Measurements from ENCODE around the gene PODNL1.
"Not testable (repeated sequence)": the region's sequence is repeated elsewhere in the genome, so short reads cannot be mapped to it uniquely, and the experiment has no call there.

Gene PODNL1

DNA sequence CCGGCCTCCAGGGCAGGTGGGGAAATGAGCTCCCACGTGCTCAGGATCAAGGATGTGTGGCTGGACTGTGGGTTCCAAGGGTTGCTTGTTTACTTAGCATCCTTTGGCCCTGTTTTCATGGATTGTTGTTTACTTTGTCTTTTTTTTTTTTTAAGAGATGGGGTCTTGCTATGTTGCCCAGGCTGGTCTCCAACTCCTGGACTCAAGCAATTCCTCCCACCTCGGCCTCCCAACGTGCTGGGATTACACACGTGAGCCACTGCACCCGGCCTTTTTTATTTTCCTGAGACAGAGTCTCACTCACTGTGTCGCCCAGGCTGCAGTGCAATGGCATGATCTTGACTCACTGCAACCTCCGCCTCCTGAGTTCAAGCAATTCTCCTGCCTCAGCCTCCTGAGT is 29.0 kb upstream of the PODNL1 start:
- H2AFZ ChIP-seq (ENCODE audit: low read depth, low read length); H3K9me3 ChIP-seq (ENCODE audit: low read length); H3K4me1 ChIP-seq (ENCODE audit: insufficient read depth, low read length); H3K27me3 ChIP-seq (ENCODE audit: insufficient read depth, low read length); H3K4me3 ChIP-seq (ENCODE audit: low read length): not testable (repeated sequence)
- H3K36me3 ChIP-seq (ENCODE audit: insufficient read depth, low read length) = peaks cover 58% of the 10 kb centered on the region

DNA sequence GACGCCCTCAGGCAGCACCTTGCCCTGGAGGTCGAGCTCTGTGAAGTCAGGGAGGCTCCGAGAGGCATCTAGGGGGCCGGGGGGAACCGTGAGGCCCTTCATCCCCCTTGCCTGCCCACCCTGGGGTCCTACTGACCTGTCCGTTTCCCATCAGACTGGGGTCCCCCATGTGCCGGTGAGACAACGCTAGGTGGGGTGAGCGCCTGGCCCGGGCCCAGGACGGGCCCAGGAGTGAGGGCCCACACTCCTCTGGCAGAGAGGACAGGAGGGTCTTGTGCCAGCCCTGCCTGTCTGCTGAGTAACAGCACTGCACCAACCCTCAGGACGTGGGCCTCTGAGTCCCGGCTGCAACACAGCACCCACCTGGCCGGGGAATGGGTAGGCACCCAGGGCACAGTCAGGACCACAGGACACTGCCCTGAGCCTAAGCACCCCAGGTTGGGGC is 28.5 kb upstream of the PODNL1 start:
- no peaks in the 10 kb centered on the region for H3K4me1 ChIP-seq (ENCODE audit: insufficient read depth, low read length)
- no peaks in the 10 kb centered on the region for H3K9me3 ChIP-seq (ENCODE audit: low read length)
- H2AFZ ChIP-seq (ENCODE audit: low read depth, low read length) = no peak overlapping the region
- H3K36me3 ChIP-seq (ENCODE audit: insufficient read depth, low read length) = peaks cover 56% of the 10 kb centered on the region
- no peaks in the 10 kb centered on the region for H3K27me3 ChIP-seq (ENCODE audit: insufficient read depth, low read length)
- no peak overlapping the region for H3K4me3 ChIP-seq (ENCODE audit: low read length)

GRCh38 chr19:13965926-13966683 is 27.9 kb upstream of the PODNL1 start:
- Histone ChIP-seq H3K4me1 (ENCODE audit: insufficient read depth, low read length) (no peaks in the 10 kb centered on the region), H3K27me3 (ENCODE audit: insufficient read depth, low read length) (no peaks in the 10 kb centered on the region), H3K4me3 (ENCODE audit: low read length) (no peak overlapping the region), H3K36me3 (ENCODE audit: insufficient read depth, low read length) (peaks cover 54% of the 10 kb centered on the region), H3K9me3 (ENCODE audit: low read length) (no peaks in the 10 kb centered on the region), H2AFZ (ENCODE audit: low read depth, low read length) (no peak overlapping the region)

- Histone ChIP-seq H3K9me3 (ENCODE audit: low read length) (no peaks in the 10 kb centered on the region), H3K36me3 (ENCODE audit: insufficient read depth, low read length) (peaks cover 58% of the 10 kb centered on the region), H3K27me3 (ENCODE audit: insufficient read depth, low read length) (no peaks in the 10 kb centered on the region), H3K4me3 (ENCODE audit: low read length) (no peak overlapping the region), H3K4me1 (ENCODE audit: insufficient read depth, low read length) (no peaks in the 10 kb centered on the region), H2AFZ (ENCODE audit: low read depth, low read length) (no peak overlapping the region)
Observed at GRCh38 chr19:13965377-13965896, 27.2 kb upstream of the PODNL1 start.

- peaks cover 59% of the 10 kb centered on the region for H3K36me3 ChIP-seq (ENCODE audit: insufficient read depth, low read length)
- no peaks in the 10 kb centered on the region for H3K9me3 ChIP-seq (ENCODE audit: low read length)
- no peak overlapping the region for H2AFZ ChIP-seq (ENCODE audit: low read depth, low read length)
- H3K27me3 ChIP-seq (ENCODE audit: insufficient read depth, low read length) = no peaks in the 10 kb centered on the region
- H3K4me1 ChIP-seq (ENCODE audit: insufficient read depth, low read length) = no peaks in the 10 kb centered on the region
- no peak overlapping the region for H3K4me3 ChIP-seq (ENCODE audit: low read length)
Observed at GRCh38 chr19:13964776-13965175, 26.6 kb upstream of the PODNL1 start.

- H3K9me3 ChIP-seq (ENCODE audit: low read length) = no peaks in the 10 kb centered on the region
- H2AFZ ChIP-seq (ENCODE audit: low read depth, low read length) = no peak overlapping the region
- H3K4me1 ChIP-seq (ENCODE audit: insufficient read depth, low read length) = no peaks in the 10 kb centered on the region
- H3K4me3 ChIP-seq (ENCODE audit: low read length) = no peak overlapping the region
- H3K36me3 ChIP-seq (ENCODE audit: insufficient read depth, low read length) = peaks cover 63% of the 10 kb centered on the region
- H3K27me3 ChIP-seq (ENCODE audit: insufficient read depth, low read length) = no peaks in the 10 kb centered on the region
Observed at GRCh38 chr19:13963603-13964105, 25.4 kb upstream of the PODNL1 start.

- no peaks in the 10 kb centered on the region for H3K4me1 ChIP-seq (ENCODE audit: insufficient read depth, low read length)
- no peaks in the 10 kb centered on the region for H3K27me3 ChIP-seq (ENCODE audit: insufficient read depth, low read length)
- H3K4me3 ChIP-seq (ENCODE audit: low read length) = no peak overlapping the region
- no peaks in the 10 kb centered on the region for H3K9me3 ChIP-seq (ENCODE audit: low read length)
- H2AFZ ChIP-seq (ENCODE audit: low read depth, low read length) = no peak overlapping the region
- H3K36me3 ChIP-seq (ENCODE audit: insufficient read depth, low read length) = peaks cover 62% of the 10 kb centered on the region
Observed at GRCh38 chr19:13962699-13963602, 24.7 kb upstream of the PODNL1 start.

- Histone ChIP-seq H3K4me3 (ENCODE audit: low read length) (no peak overlapping the region), H3K36me3 (ENCODE audit: insufficient read depth, low read length) (peaks cover 70% of the 10 kb centered on the region), H3K27me3 (ENCODE audit: insufficient read depth, low read length) (no peaks in the 10 kb centered on the region), H3K9me3 (ENCODE audit: low read length) (no peaks in the 10 kb centered on the region), H3K4me1 (ENCODE audit: insufficient read depth, low read length) (no peaks in the 10 kb centered on the region), H2AFZ (ENCODE audit: low read depth, low read length) (no peak overlapping the region)
Observed at GRCh38 chr19:13961826-13962698, 23.8 kb upstream of the PODNL1 start.

DNA sequence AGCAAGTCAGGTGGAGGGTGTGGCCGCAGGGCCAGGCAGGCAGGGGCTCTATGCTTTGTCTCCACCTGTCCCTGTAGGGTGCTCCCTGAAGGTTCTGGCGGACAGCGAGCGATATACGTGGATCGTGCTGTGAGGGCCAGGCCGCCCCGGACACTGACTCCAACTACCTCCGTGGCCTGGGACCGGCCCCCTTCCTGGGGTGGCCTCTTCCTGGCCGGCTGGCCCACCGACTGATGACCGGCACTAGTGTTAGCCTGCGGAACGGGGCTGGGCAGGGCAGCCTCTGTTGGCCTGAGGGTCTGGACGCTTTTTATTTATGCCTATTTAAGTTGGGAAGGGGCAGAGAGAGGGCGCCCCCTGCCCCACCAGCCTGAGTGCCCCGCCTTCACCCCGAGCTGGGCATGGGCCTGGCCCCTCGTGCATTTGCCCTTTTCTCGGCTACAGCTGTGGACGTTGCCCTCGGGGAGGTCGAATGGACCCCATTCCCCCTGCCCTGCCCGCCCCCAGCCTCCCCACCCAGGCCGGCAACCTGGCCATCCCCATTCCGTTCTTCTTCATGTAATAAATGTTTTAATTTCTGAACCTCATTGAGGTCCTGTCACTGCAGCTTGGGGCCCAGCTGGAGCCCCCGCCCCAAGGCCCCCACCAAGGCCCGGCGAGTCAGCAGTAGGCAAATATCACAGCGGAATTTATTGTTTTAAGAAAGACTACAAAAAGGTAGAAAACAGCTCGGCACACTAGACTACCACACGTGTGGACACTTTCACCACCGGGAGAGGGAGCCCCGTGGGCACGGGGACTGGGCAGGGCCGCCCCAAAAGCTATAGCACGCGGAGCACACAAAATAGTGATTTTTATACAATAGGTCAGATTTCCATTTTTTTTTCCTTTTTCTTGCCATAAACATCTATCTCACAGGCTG is 22.9 kb upstream of the PODNL1 start:
- Histone ChIP-seq H3K4me1 (ENCODE audit: insufficient read depth, low read length) (no peaks in the 10 kb centered on the region), H3K27me3 (ENCODE audit: insufficient read depth, low read length) (no peaks in the 10 kb centered on the region), H3K9me3 (ENCODE audit: low read length) (no peaks in the 10 kb centered on the region), H3K4me3 (ENCODE audit: low read length) (no peak overlapping the region), H3K36me3 (ENCODE audit: insufficient read depth, low read length) (peaks cover 70% of the 10 kb centered on the region), H2AFZ (ENCODE audit: low read depth, low read length) (no peak overlapping the region)

DNA sequence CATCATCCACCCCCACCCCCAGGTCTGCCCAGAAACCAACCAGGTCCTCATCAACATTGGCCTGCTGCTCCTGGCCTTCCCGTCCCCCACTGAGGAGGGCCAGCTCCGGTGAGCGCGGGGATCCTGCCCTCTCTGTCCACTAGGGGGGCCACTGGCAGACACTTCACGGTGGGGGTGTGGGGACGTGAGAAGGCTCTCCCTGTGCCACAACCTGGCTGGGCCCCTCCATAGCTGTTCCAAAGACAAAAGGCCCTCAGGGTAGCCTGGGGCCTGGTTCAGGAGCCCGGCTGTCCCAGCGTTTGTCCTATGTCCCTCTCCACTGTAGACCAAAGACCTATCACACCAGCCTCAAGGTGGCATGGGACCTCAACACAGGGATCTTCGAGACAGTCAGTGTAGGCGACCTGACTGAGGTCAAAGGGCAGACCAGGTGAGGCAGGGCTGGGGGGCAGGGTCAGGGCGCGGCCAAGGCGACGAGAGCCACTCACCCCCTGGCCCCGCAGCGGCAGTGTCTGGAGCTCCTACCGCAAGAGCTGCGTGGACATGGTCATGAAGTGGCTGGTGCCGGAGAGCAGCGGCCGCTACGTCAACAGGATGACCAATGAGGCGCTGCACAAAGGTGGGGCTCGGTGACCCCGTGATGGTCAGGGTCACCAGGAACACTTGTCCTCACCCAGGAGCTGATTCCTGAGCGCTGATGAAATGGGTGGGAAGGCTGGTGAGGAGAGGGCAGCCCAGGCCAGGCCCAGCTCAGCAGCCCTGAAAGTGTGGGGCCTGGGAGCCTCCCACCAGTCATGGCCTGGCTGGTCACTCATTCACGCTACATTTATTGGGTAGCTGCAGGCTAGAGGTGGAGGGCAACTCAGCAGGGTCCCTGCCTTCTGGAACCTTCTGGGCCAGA is 22.0 kb upstream of the PODNL1 start:
- Histone ChIP-seq H2AFZ (ENCODE audit: low read depth, low read length) (no peak overlapping the region), H3K9me3 (ENCODE audit: low read length) (no peaks in the 10 kb centered on the region), H3K27me3 (ENCODE audit: insufficient read depth, low read length) (no peaks in the 10 kb centered on the region), H3K4me1 (ENCODE audit: insufficient read depth, low read length) (no peaks in the 10 kb centered on the region), H3K4me3 (ENCODE audit: low read length) (no peak overlapping the region), H3K36me3 (ENCODE audit: insufficient read depth, low read length) (peaks cover 70% of the 10 kb centered on the region)
